ENCODE measurements around the gene BRINP3. TPM values are rescaled to one million over a fixed set of nuclear protein-coding genes. Genes with fewer than 3 reads are reported as not detected.

BRINP3 gene
- total RNA-seq, 1 experiment from 2014 or later, result 0.28 TPM

DNA sequence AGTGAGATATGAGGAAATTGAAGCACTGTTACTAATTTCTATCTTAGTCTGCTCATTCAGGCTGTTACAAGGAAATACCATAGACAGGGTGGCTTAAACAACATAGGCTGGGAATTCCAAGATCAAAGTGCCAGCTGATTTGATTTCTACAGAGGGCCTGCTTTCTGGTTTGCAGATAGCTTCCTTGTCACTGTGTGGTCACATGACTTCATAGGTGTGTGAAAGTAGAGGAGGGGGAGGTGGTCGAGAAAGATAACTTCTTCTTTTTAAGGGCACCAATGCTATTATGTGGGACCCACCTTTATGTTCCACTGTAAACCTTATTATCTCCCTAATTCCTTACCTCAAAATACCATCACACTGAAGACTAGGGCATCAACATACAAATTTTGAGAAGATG, 6.4 kb upstream of the BRINP3 start:
- Mint-ChIP-seq H3K4me1 (peaks cover 14% of the 10 kb centered on the region), H3K9me3 (no peaks in the 10 kb centered on the region), H3K36me3 (no peaks in the 10 kb centered on the region), H3K4me3 (no peak overlapping the region), H3K27ac (no peak overlapping the region), H3K27me3 (ENCODE audit: low read depth) (no peaks in the 10 kb centered on the region)
- ChIA-PET CTCF (no interaction called here), POLR2A (no interaction called here)
- DNase-seq (ENCODE audit: low spot score) (no peak), ATAC-seq (no peak; the same call in 1 of the 2 replicates)
- no peak for TF ChIP-seq MLX (CRISPR knock-in tag; IDR thresholded peaks at IDR 0.05)
- TF ChIP-seq CREM (CRISPR knock-in tag; IDR thresholded peaks at IDR 0.05), result no peak
- no peak for TF ChIP-seq NFATC4 (CRISPR knock-in tag; IDR thresholded peaks at IDR 0.05)
- no peak for TF ChIP-seq SMAD4 (CRISPR knock-in tag; IDR thresholded peaks at IDR 0.05)
- TF ChIP-seq MXD4 (CRISPR knock-in tag; IDR thresholded peaks at IDR 0.05; ENCODE audit: borderline replicate concordance), result no peak
- TF ChIP-seq NR3C1 (CRISPR knock-in tag; conservative IDR thresholded peaks at IDR 0.05; ENCODE audit: low read depth), result no peak
- TF ChIP-seq, protein P1, sequence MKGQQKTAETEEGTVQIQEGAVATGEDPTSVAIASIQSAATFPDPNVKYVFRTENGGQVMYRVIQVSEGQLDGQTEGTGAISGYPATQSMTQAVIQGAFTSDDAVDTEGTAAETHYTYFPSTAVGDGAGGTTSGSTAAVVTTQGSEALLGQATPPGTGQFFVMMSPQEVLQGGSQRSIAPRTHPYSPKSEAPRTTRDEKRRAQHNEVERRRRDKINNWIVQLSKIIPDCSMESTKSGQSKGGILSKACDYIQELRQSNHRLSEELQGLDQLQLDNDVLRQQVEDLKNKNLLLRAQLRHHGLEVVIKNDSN (CRISPR knock-in tag; IDR thresholded peaks at IDR 0.05), result 0 out of 2 replicates have a peak, but pooled peaks have one; percentile 34
- TF ChIP-seq USF2 (CRISPR knock-in tag; IDR thresholded peaks at IDR 0.05), result peak; percentile 61
- no peak for TF ChIP-seq ZNF671 (CRISPR knock-in tag; IDR thresholded peaks at IDR 0.05)
- TF ChIP-seq, protein P2, sequence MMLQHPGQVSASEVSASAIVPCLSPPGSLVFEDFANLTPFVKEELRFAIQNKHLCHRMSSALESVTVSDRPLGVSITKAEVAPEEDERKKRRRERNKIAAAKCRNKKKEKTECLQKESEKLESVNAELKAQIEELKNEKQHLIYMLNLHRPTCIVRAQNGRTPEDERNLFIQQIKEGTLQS (CRISPR knock-in tag; conservative IDR thresholded peaks at IDR 0.05), result no peak

DNA sequence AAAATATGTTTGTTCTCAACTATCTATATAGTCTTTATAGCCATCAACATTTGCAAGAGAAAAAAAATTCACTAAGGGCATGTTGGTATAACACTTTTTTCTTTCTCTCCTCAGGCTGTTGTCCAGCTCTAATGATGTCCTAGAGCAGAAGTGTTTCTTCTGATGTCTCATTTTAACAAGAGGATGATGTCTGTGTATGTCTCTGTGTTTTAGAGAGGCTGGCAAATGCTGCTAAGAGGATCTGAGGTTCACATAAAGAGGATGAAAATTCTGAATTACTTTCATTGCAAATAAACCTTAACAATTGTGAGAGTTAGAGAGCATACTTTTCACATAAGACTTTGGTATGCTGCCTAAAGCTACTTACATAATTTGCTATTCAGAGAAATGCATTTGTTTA, 2.6 kb upstream of the BRINP3 start:
- TF ChIP-seq, protein P3, sequence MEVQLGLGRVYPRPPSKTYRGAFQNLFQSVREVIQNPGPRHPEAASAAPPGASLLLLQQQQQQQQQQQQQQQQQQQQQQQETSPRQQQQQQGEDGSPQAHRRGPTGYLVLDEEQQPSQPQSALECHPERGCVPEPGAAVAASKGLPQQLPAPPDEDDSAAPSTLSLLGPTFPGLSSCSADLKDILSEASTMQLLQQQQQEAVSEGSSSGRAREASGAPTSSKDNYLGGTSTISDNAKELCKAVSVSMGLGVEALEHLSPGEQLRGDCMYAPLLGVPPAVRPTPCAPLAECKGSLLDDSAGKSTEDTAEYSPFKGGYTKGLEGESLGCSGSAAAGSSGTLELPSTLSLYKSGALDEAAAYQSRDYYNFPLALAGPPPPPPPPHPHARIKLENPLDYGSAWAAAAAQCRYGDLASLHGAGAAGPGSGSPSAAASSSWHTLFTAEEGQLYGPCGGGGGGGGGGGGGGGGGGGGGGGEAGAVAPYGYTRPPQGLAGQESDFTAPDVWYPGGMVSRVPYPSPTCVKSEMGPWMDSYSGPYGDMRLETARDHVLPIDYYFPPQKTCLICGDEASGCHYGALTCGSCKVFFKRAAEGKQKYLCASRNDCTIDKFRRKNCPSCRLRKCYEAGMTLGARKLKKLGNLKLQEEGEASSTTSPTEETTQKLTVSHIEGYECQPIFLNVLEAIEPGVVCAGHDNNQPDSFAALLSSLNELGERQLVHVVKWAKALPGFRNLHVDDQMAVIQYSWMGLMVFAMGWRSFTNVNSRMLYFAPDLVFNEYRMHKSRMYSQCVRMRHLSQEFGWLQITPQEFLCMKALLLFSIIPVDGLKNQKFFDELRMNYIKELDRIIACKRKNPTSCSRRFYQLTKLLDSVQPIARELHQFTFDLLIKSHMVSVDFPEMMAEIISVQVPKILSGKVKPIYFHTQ (CRISPR knock-in tag; IDR thresholded peaks at IDR 0.05), result no peak
- TF ChIP-seq CTCF (IDR thresholded peaks at IDR 0.05) (no peak), PREB (CRISPR knock-in tag; IDR thresholded peaks at IDR 0.05; ENCODE audit: borderline replicate concordance) (no peak), ETV6 (CRISPR knock-in tag; IDR thresholded peaks at IDR 0.05) (no peak), TP53 (CRISPR knock-in tag; IDR thresholded peaks at IDR 0.05) (no peak)
- TF ChIP-seq, protein P4, sequence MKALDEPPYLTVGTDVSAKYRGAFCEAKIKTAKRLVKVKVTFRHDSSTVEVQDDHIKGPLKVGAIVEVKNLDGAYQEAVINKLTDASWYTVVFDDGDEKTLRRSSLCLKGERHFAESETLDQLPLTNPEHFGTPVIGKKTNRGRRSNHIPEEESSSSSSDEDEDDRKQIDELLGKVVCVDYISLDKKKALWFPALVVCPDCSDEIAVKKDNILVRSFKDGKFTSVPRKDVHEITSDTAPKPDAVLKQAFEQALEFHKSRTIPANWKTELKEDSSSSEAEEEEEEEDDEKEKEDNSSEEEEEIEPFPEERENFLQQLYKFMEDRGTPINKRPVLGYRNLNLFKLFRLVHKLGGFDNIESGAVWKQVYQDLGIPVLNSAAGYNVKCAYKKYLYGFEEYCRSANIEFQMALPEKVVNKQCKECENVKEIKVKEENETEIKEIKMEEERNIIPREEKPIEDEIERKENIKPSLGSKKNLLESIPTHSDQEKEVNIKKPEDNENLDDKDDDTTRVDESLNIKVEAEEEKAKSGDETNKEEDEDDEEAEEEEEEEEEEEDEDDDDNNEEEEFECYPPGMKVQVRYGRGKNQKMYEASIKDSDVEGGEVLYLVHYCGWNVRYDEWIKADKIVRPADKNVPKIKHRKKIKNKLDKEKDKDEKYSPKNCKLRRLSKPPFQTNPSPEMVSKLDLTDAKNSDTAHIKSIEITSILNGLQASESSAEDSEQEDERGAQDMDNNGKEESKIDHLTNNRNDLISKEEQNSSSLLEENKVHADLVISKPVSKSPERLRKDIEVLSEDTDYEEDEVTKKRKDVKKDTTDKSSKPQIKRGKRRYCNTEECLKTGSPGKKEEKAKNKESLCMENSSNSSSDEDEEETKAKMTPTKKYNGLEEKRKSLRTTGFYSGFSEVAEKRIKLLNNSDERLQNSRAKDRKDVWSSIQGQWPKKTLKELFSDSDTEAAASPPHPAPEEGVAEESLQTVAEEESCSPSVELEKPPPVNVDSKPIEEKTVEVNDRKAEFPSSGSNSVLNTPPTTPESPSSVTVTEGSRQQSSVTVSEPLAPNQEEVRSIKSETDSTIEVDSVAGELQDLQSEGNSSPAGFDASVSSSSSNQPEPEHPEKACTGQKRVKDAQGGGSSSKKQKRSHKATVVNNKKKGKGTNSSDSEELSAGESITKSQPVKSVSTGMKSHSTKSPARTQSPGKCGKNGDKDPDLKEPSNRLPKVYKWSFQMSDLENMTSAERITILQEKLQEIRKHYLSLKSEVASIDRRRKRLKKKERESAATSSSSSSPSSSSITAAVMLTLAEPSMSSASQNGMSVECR (CRISPR knock-in tag; IDR thresholded peaks at IDR 0.05; ENCODE audit: borderline replicate concordance), result no peak

More for the DNA sequence above, 2.6 kb upstream of the BRINP3 start:
- no peak for DNase-seq (ENCODE audit: low spot score)
- H3K27me3 Mint-ChIP-seq (ENCODE audit: low read depth), result peaks cover 28% of the 10 kb centered on the region
- no peaks in the 10 kb centered on the region for H3K9me3 Mint-ChIP-seq
- H3K4me3 Mint-ChIP-seq, result no peak overlapping the region
- ChIA-PET CTCF (no interaction called here), POLR2A (interaction anchor here (0.6 kb wide), 1 partner anchor 65 kb away, joined by 3 read pairs; no protein-coding TSS in a partner anchor)
- H3K27ac Mint-ChIP-seq, result no peak overlapping the region
- no peaks in the 10 kb centered on the region for H3K36me3 Mint-ChIP-seq
- peaks cover 38% of the 10 kb centered on the region for H3K4me1 Mint-ChIP-seq
- no peak for ATAC-seq

Measured in WTC11 (cell line).